WI38 (cell line): Measurements from ENCODE around the gene ATF2.
A peak's percentile ranks its signal among the peaks of the same experiment; 100 is the strongest.
"Not testable (repeated sequence)": the region's sequence is repeated elsewhere in the genome, so short reads cannot be mapped to it uniquely, and the experiment has no call there.

Source experiments
- H3K4me3 ChIP-seq: 2 replicates; pipeline ENCODE4 v1.5.1; 2011; ENCODE audit warnings: low read depth, mild to moderate bottlenecking, control low read depth, low read length
- CTCF ChIP-seq: IDR thresholded peaks from 2 replicates; pipeline ENCODE4 v1.5.1; 2012; ENCODE audit warnings: low read depth, mild to moderate bottlenecking, control low read depth, low read length

The ATF2 gene

GRCh38 chr2:175126661-175127060, 41.3 kb downstream of the ATF2 start:
- H3K4me3 ChIP-seq = no peak overlapping the region
- TF ChIP-seq CTCF = no peak

DNA sequence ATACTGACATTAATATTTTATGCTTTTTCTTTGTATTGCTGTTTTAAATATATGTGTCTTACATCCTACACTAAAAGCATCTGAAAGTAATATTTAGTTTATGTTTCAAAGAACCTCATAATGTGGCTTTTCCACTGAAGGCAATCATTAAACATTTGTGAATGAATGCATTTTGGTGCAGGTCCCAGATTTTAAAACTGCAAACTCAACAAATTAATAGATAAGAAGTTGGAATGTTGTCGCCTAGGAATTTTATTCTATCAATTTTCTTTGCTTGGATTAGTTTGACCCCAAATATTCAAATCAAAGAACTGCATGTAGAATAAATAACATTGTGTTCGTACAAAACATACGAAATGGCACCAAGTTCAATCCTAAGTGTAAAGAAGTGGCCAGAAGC, 44.7 kb downstream of the ATF2 start:
- no peak overlapping the region for H3K4me3 ChIP-seq
- no peak for TF ChIP-seq CTCF

GRCh38 chr2:175111200-175111657, 56.8 kb downstream of the ATF2 start:
- no peak overlapping the region for H3K4me3 ChIP-seq
- TF ChIP-seq CTCF = peak; percentile 49; the same call in 1 of the 2 replicates

- not testable (repeated sequence) for H3K4me3 ChIP-seq
Observed at GRCh38 chr2:175108091-175108490, 59.9 kb downstream of the ATF2 start.

GRCh38 chr2:175107146-175107545, 60.9 kb downstream of the ATF2 start:
- TF ChIP-seq CTCF = no peak
- H3K4me3 ChIP-seq = no peak overlapping the region

GRCh38 chr2:175103191-175103590, 64.8 kb downstream of the ATF2 start:
- no peak overlapping the region for H3K4me3 ChIP-seq
- TF ChIP-seq CTCF = no peak

GRCh38 chr2:175101514-175101913, 66.5 kb downstream of the ATF2 start:
- no peak for TF ChIP-seq CTCF
- H3K4me3 ChIP-seq = no peak overlapping the region

- H3K4me3 ChIP-seq = no peak overlapping the region
- no peak for TF ChIP-seq CTCF
Observed at GRCh38 chr2:175097297-175097696, 70.7 kb downstream of the ATF2 start.

DNA sequence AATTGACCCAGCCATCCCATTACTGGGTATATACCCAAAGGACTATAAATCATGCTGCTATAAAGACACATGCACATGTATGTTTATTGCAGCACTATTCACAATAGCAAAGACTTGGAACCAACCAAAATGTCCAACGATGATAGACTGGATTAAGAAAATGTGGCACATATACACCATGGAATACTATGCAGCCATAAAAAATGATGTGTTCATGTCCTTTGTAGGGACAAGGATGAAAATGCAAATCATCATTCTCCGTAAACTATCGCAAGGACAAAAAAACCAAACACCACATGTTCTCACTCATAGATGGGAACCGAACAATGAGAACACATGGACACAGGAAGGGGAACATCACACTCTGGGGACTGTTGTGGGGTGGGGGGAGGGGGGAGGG, 83.9 kb downstream of the ATF2 start:
- not testable (repeated sequence) for H3K4me3 ChIP-seq
